ENCODE results near the gene ALG1.

The ALG1 gene, protein sequence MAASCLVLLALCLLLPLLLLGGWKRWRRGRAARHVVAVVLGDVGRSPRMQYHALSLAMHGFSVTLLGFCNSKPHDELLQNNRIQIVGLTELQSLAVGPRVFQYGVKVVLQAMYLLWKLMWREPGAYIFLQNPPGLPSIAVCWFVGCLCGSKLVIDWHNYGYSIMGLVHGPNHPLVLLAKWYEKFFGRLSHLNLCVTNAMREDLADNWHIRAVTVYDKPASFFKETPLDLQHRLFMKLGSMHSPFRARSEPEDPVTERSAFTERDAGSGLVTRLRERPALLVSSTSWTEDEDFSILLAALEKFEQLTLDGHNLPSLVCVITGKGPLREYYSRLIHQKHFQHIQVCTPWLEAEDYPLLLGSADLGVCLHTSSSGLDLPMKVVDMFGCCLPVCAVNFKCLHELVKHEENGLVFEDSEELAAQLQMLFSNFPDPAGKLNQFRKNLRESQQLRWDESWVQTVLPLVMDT

DNA sequence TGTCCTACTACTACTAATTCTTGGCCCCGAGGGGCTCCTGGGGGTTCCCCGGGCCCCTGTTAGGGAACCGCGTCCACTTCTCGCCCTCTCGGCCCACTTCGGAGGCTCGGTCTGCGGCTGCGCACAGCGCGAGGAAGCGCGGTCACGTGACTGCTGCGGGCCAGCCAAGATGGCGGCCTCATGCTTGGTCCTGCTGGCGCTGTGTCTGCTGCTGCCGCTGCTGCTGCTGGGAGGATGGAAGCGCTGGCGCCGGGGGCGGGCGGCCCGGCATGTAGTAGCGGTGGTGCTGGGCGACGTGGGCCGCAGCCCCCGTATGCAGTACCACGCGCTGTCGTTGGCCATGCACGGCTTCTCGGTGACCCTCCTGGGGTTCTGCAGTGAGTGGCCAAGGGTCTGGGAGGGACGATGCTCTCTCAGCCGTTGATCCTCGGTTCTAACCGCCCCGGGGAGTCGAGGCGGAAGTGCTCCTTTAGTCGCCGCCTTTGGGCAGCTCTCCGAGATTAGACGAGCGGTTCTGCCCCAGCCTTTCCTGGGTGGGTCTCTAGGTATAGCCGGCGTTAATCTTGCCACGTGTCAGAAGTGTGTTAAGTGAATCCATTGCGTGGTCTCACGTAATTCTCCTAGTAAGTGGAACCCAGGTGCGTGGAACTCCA lies at the start of gene ALG1:
Gene ALG1 (plus strand): TSS at position 163 of the 653 bp plus-strand sequence. CDS start 7 bp downstream, at position 170.
- peak; percentile 77 to 82 for DNase-seq (ENCODE audit: low read depth in 1 of 2, low spot score in 1 of 2)

DNA sequence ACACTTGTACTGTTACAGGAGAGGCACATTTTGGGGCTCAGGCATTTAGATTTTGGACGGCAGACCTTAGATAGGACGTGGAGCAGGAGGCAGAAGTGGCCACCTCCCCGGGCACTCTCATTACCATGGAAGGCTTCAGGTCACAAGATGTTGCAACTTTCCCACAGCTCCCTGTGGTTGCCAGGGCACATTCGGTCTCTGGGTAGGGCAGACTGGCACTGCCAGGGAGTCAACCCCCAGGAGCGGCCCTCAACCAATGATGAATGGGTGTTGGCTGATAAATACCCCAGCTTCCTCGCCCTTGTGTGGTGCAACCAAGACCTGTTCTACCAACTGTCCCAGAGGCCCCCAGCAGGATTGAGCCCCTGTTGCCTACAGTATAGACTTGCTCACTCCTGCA lies 49.1 kb upstream of the ALG1 start:
- DNase-seq (ENCODE audit: low read depth in 1 of 2, low spot score in 1 of 2), result no peak

DNA sequence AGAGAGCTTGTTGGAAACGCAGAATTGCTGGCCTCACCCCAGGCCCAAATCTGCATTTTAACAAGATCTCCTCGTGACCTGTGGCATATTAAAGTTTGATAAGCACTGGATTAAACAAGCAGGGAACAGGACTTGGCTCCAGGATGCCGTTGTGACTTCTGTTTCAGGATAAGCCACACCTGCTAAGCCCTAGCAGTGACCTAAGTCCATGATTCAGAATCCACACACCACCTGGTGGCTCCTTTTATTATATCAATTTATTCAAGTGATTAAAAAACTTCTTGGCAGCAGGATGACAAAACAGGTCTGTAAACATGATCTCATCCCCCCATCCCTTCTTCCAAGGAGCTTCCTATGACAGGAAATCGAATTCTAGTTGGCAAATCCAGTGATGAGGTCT lies 47.0 kb upstream of the ALG1 start:
- no peak for DNase-seq (ENCODE audit: low read depth in 1 of 2, low spot score in 1 of 2)

DNA sequence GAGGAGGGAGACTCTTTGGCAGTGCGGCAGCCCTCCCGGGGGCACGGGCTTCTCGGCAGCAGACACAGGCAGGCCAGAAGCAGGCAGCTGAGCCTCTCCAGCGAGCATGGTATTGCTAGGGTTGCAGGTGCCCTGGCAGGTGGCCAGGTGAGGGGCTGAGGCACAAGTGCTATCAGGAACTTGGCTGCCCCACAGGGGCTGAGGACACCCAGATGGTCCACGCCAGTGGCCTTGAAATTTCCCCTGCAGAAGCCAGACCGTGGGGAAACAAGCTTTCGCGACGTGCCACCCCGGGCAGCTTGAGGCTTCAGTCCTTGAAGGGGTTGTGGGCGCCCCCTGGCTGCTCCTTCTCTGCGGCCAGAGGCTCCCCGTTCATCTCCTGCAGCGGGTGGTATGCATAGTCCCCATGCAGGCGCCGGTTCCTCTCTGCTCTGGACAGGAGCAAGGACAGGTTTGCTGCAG lies 46.4 kb upstream of the ALG1 start:
- DNase-seq (ENCODE audit: low read depth in 1 of 2, low spot score in 1 of 2), result no peak

DNA sequence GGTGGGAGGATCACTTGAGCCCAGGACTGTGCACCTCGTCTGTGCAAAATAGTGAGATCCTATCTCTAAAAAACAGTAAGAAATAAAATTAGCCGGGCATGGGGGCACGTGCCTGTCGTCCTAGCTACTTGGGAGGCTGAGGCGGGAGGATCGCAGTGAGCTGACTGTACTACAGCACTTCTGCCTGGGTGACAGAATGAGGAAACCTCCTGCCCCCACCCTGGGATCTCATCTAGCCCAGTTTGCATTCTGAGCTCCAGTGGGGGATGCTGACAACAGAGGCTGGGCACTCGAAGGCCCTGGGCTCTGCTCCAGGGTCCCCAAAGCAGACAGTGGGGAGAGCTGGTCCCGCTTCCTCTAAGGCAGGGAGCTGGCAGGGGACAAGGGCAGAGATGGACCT lies 45.0 kb upstream of the ALG1 start:
- DNase-seq (ENCODE audit: low read depth in 1 of 2, low spot score in 1 of 2), result no peak

DNA sequence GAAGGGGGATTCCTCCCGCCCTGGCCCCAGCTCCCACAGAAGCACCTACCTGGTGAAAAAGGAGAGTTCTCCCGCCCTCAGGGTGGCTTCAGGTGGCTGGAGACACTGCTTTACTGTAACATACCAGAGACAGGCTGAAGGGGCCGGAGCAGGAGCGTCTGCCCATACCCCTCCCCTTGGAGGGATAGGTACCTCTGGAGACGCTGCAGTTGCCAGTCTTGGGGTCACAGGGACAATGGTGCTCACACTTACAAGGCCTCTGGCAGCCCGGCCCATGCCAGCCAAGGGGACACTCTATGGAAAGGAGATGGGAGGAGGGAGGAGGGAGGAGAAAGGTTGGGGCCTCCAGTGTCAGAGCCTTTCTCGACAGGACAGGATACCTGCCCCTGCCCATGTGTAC lies 44.6 kb upstream of the ALG1 start:
- no peak for DNase-seq (ENCODE audit: low read depth in 1 of 2, low spot score in 1 of 2)

DNA sequence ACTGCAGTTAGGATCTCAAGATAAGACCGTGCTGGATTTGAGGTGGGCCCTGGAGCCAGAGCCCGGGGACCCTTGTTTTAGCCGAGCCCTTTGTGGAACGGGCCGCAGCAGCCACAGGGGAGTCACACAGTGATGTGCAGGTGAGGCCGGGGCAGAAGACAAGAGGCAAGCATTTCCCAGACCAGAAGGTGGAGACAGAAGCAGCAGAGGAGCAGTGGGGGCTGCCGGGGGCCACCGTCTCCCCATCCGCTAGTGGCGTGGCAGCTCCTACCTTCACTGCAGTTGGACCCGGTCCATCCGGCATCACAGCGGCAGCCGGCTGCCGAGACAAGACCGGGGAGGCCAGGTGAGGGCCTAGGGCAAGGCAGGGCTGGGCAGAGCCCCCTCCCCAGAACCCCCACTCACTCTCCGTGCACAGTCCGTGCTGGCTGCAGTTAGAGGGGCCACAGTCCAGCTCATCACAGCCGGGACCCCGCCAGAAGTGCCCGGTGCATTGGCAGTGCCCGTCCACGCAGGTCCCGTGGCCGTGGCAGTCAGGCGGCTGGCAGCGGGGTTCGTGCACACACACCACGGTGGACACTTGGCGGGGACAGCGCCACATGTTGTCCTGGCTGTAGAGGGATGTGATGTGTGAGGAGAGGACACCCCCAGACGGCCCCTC lies 43.9 kb upstream of the ALG1 start:
- DNase-seq (ENCODE audit: low read depth in 1 of 2, low spot score in 1 of 2), result no peak

DNA sequence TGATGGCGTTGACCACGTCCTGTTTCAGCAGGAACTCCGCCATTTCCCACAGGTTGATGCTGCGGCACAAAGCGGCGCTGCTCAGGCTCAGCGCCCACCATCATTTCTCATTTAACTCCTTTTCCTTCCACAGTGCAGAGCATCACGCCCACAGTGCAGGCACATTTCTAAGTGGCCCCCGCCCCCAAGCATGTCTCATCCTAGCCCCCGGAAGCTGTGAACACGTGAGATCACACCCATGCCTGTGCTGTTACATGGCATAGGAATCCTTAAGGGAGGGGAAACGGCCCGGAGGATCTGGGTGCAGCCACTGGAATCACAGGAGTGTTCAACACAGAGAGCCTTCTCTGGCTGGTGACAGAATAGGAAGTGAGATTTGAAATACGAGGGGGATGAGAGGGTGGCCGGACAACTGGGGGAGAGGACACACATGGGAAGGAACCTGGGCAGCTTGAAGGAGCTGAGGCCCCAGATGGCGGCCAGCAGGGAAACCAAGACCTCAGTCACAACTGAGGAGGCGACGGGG lies 42.6 kb upstream of the ALG1 start:
- no peak for DNase-seq (ENCODE audit: low read depth in 1 of 2, low spot score in 1 of 2)

DNA sequence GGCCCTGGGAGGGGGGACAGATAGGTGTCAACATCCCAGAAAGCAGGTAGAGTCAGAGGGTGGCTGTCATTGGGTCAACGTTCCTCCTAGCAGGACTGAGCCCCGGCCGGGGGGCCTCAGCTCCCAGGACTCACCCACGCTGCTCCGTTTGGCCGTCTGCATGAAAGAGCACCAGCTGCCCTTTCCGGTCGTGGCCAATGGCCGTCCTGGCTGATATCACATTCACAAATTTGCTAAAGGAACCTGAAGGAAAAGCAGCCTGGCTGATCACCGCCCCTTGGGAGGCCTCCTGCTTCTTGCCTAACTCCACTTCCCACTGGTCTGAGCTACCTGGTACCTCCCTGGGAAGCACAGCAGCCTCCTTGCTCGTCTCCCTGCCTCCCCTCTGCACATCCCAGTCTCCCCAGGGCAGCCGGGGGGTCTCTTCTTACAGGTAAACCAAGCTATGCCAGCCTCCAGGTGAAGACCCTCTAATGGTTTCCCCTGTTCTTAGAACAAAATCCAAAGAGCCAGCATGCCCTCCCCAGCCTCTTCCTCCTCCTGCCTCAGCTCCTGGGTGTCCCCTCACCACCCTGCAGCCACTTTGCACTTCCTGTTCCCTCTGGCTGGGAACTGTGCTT lies 41.3 kb upstream of the ALG1 start:
- DNase-seq (ENCODE audit: low read depth in 1 of 2, low spot score in 1 of 2), result no peak

DNA sequence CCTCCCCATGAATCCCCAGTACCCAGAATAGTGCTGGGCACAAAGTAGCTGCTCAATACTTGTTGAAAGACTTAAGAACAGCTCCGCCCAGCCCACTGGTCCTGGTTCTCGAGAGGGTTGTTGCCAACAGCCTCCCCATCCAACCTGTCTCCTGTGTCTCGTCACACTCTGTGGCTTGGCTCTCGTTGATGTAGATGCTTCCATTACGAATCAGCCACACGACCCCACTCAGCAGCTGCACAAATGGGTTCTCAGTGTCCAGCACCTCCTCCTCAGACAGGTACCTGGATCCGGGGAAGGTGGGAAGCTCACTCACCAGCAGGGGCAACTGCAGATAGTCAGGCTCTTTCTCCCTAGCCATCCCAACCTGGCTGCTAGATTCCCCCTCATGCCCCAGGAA lies 40.0 kb upstream of the ALG1 start:
- DNase-seq (ENCODE audit: low read depth in 1 of 2, low spot score in 1 of 2), result no peak

DNA sequence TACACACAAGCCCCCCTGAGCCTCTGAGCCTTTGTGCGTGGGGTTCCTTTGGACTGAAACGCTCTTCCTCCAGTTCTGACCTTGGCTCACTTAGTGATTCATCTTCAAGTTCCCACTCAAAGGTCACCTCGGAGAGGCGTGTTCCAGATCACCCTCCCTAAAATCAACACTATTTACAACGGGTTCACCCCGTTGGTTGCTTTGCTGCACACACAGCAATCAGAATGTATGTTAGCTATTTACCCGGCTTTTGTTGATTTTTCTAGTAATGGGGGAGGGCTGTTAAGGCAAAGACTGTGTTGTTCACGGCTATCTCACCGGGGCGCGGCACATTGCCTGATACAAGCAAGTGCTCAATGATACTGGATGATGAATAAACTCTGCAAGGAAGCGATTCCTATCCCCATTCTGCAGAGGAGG lies 38.9 kb upstream of the ALG1 start:
- no peak for DNase-seq (ENCODE audit: low read depth in 1 of 2, low spot score in 1 of 2)

DNA sequence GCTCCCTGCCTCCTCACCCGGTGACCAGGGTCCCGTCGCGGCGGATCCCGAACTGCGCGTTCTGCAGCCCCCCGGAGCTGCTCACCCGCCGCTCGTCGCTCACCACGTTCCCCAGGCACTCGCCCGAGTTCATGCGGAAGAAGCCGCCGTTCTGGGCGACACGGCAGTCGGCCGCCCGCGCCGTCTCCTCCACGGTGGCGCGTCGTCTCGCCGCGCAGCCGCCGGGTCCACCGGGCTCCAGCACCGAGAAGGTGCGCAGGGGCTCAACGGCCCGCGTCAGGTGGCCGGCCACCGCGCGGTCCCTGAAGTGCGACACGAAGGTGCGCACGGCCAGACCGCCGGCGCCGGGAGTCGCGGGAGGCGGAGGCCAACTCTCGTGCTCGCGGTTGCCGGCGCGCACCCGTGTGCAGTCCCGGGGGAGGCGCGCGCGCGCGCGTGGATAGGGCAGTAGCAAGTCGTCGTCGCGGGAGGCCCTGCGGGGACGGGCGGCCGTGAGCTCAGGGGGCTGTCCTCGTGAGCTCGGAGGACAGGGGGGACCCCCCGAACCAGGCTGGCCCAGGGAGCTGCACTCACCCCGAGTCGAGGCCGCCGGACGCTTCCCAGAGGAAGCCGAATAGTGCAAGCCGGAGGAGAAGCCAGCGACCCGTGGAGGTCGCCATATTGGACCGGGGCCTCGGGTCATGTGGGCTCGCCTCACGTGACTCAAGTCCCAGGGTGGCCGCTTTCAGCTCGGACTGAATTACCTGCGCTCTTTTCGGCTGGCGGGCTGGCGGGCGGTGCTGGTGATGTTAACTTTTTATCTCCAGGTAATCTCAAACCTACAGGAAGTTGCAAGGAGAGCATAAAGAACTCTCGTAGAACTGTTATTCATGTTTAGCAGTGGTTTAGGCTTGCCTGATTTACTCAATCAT lies 38.1 kb upstream of the ALG1 start, which contains the start of gene NAGPA:
Gene NAGPA (minus strand): TSS at position 680 of the 911 bp plus-strand sequence. CDS start 21 bp downstream, at position 659.
- peak; percentile 71 to 73 for DNase-seq (ENCODE audit: low read depth in 1 of 2, low spot score in 1 of 2)

DNA sequence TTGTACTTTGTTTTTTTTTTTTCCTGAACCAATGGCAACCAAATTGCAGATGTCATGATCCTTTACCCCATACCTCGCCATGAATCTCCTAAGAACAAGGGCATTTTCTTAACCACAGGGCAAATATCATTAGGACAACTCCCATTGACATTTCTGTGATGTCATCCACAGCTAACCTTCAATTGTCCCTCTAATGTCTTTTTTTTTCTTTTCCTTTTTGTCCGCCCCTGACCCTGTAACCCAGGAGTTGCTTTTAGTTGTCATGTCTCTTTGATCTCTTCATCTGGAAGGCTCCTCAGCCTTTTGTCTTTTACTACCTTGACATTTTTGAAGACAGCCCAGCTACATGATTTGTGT lies 37.5 kb upstream of the ALG1 start:
- DNase-seq (ENCODE audit: low read depth in 1 of 2, low spot score in 1 of 2), result no peak

DNA sequence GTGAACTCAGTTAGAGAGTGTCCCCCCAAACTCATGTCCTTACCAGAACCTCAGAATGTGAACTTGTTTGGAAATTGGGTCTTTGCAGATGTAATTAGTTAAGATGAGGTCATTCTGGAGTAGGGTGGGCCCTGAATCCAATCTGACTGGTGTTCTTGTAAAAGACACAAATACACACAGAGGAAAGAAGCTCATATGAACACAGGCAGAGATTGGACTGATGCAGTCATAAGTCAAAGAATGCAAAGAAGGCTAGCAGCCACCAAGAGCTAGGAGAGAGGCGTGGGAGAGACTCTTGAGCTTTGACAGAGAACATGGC lies 35.8 kb upstream of the ALG1 start:
- DNase-seq (ENCODE audit: low read depth in 1 of 2, low spot score in 1 of 2), result no peak

DNA sequence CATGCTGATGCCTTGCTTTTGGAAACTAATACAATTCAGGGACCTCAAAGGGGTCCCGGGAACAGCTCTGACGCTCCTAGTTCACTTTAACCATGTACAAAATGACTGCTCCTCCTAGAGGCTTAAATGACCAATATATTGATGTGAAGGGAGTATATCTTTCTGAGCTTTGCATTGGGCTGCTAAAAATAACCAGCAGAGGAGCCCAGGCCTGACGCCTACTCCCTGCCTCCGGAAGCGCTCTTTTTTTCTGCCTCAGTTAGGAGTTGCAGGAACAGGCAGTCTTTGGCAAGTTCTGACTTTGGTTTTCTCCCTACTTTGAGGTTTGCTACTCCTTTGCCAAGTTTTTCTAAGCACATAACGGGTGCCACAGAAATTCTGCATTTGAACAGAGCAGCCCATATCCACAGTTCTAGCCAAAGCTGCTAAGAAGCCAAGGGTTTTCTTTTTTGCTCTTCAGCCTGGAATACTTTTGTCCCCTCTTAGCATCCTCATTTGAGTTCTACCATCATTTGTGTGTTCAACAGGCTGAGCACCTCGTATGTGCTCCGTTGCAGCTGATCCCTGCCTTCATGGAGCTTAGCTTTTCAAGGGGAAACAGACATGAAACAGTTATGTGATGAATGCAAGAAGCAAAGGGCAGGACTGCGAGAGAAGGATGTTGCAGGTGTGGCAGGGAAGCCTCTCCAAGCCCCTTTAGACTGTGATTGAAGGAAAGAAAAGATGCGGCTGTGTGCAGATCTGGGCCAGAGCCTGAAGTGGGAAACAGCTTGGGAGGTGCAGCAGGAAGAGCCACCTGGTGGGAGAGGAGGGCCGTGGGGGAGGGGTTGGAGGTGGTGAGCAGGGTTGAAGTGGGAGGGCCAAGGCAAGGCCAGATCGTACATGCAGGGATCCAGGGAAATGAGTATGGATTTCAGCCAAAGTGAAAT lies 35.2 kb upstream of the ALG1 start:
- no peak for DNase-seq (ENCODE audit: low read depth in 1 of 2, low spot score in 1 of 2)

DNA sequence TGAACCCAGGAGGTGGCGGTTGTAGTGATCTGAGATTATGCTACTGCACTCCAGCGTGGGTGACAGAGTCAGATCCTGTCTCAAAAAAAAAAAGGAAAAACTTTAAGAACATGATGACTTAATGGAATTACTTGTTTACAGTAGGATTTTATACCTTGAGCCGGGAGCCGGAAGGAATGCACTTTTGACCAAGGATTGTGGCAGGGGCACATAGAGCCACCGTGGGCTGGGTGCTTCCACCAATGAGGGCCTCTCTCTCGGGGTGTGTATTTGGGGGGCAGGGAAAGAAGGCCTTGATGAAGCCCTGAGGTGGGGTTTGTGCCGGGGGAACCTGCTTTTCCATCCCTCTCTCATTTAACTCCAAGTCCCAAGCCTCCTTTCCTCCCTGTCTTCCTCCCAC lies 31.2 kb upstream of the ALG1 start:
- no peak for DNase-seq (ENCODE audit: low read depth in 1 of 2, low spot score in 1 of 2)

DNA sequence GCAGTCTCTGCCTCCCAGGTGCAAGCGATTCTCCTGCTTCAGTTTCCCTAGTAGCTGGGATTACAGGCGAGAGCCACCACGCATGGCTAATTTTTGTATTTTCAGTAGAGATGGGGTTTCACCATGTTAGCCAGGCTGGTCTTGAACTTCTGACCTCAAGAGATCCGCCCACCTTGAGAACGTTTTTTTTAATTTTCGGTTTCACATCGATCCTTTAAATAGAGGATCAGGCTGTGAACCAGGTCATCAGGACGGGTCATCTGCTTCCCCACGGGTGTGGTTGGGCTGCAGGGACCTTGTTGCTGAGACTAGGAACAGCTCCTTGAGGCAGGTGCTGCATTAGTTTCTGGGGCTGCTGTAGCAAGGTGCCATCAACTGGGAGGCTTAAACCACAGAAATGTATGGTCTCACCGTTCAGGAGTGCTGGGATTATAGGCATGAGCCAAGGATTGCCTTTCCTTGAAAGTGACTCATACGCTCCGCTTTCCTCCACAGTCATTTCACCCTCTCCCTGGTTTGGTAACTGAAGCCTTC lies 30.0 kb upstream of the ALG1 start:
- no peak for DNase-seq (ENCODE audit: low read depth in 1 of 2, low spot score in 1 of 2)

DNA sequence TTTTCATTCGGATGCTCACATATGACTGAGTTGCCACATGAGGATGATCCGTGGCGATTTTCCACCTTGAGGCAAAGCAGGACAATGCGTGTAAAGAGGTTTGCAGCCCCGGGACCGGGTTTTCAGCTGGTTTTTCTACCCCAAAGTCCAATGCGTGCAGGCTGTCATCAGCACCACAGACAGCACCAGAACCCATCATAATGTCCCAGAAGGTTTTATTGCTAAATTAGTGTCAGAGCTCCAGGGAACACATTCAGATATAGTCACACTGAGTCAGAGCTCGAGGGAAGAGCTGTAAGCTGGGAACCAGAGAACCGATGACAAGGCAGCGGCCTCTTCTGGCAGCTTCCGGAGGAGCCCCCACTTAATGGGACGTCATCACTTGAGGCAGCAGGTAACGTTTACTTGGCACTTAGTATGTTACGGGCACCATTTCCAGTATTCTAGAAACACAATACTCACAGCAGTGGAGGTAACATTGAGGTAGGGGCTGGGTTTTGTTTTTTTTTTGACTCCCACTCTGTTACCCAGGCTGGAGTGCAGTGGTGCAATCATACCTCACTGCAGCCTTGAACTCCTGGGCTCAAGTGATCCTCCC lies 29.0 kb upstream of the ALG1 start:
- no peak for DNase-seq (ENCODE audit: low read depth in 1 of 2, low spot score in 1 of 2)
